Measurements from ENCODE around the gene GLI3.

The GLI3 gene

GRCh38 chr7:42203336-42203735 is 33.7 kb downstream of the GLI3 start:
- H3K9me3 ChIP-seq (ENCODE audit: severe bottlenecking) = no peaks in the 10 kb centered on the region
- no peak overlapping the region for H3K4me3 ChIP-seq (ENCODE audit: low read depth, low read length)
- DNase-seq = no peak
- H3K27me3 ChIP-seq (ENCODE audit: insufficient read depth, low read depth, severe bottlenecking) = no peaks in the 10 kb centered on the region
- H3K27ac ChIP-seq = no peak overlapping the region
- TF ChIP-seq CTCF (IDR thresholded peaks at IDR 0.05; ENCODE audit: low read depth, low read length) = no peak
- no peaks in the 10 kb centered on the region for H3K36me3 ChIP-seq

- DNase-seq = no peak
- TF ChIP-seq CTCF (IDR thresholded peaks at IDR 0.05; ENCODE audit: low read depth, low read length) = no peak
- H3K27ac ChIP-seq = no peak overlapping the region
- H3K9me3 ChIP-seq (ENCODE audit: severe bottlenecking) = no peaks in the 10 kb centered on the region
- no peaks in the 10 kb centered on the region for H3K36me3 ChIP-seq
- H3K4me3 ChIP-seq (ENCODE audit: low read depth, low read length) = no peak overlapping the region
- no peaks in the 10 kb centered on the region for H3K27me3 ChIP-seq (ENCODE audit: insufficient read depth, low read depth, severe bottlenecking)
Observed at GRCh38 chr7:42202601-42203000, 34.4 kb downstream of the GLI3 start.

- H3K4me3 ChIP-seq (ENCODE audit: low read depth, low read length) = no peak overlapping the region
- no peak overlapping the region for H3K27ac ChIP-seq
- H3K36me3 ChIP-seq = no peaks in the 10 kb centered on the region
- no peaks in the 10 kb centered on the region for H3K27me3 ChIP-seq (ENCODE audit: insufficient read depth, low read depth, severe bottlenecking)
- TF ChIP-seq CTCF (IDR thresholded peaks at IDR 0.05; ENCODE audit: low read depth, low read length) = no peak
- H3K9me3 ChIP-seq (ENCODE audit: severe bottlenecking) = no peaks in the 10 kb centered on the region
- DNase-seq = no peak
Observed at GRCh38 chr7:42198974-42199668, 37.9 kb downstream of the GLI3 start.

GRCh38 chr7:42198296-42198695 is 38.7 kb downstream of the GLI3 start:
- Histone ChIP-seq H3K9me3 (ENCODE audit: severe bottlenecking) (no peaks in the 10 kb centered on the region), H3K4me3 (ENCODE audit: low read depth, low read length) (no peak overlapping the region), H3K27ac (no peak overlapping the region), H3K36me3 (no peaks in the 10 kb centered on the region), H3K27me3 (ENCODE audit: insufficient read depth, low read depth, severe bottlenecking) (no peaks in the 10 kb centered on the region)
- DNase-seq = no peak
- no peak for TF ChIP-seq CTCF (IDR thresholded peaks at IDR 0.05; ENCODE audit: low read depth, low read length)

GRCh38 chr7:42197451-42197850 is 39.6 kb downstream of the GLI3 start:
- no peaks in the 10 kb centered on the region for H3K9me3 ChIP-seq (ENCODE audit: severe bottlenecking)
- TF ChIP-seq CTCF (IDR thresholded peaks at IDR 0.05; ENCODE audit: low read depth, low read length) = no peak
- no peaks in the 10 kb centered on the region for H3K36me3 ChIP-seq
- no peaks in the 10 kb centered on the region for H3K27me3 ChIP-seq (ENCODE audit: insufficient read depth, low read depth, severe bottlenecking)
- no peak overlapping the region for H3K27ac ChIP-seq
- DNase-seq = no peak
- no peak overlapping the region for H3K4me3 ChIP-seq (ENCODE audit: low read depth, low read length)

- no peaks in the 10 kb centered on the region for H3K36me3 ChIP-seq
- H3K4me3 ChIP-seq (ENCODE audit: low read depth, low read length) = no peak overlapping the region
- no peak overlapping the region for H3K27ac ChIP-seq
- no peak for DNase-seq
- no peaks in the 10 kb centered on the region for H3K27me3 ChIP-seq (ENCODE audit: insufficient read depth, low read depth, severe bottlenecking)
- H3K9me3 ChIP-seq (ENCODE audit: severe bottlenecking) = no peaks in the 10 kb centered on the region
- no peak for TF ChIP-seq CTCF (IDR thresholded peaks at IDR 0.05; ENCODE audit: low read depth, low read length)
Observed at GRCh38 chr7:42194238-42194637, 42.8 kb downstream of the GLI3 start.
